Uterus (tissue), 4 donors: ENCODE measurements around the gene RAD51B. TPM values are rescaled to one million over a fixed set of nuclear protein-coding genes. Genes with fewer than 3 reads are reported as not detected.

Source experiments
- DNase-seq, 2 donors: peaks; one replicate each; pipeline ENCODE4 v3.0.0-alpha.2; 2019 to 2020
- H3K27ac ChIP-seq, 2 donors: fragments of 200-600 bp; sonication (generic); 1 replicate in 1 of 2; 2 replicates in 1 of 2; pipeline ENCODE4 v1.5.1; 2016 to 2018
- H3K27me3 ChIP-seq, 2 donors: fragments of 200-600 bp; sonication (generic); one replicate each; pipeline ENCODE4 v1.5.1; 2018 to 2019; ENCODE audit warnings: control low read depth in 1 of 2
- H3K36me3 ChIP-seq, 2 donors: fragments of 200-600 bp; sonication (generic); one replicate each; pipeline ENCODE4 v1.5.1; 2019; ENCODE audit warnings: control low read depth in 1 of 2
- H3K4me1 ChIP-seq, 2 donors: fragments of 200-600 bp; sonication (generic); one replicate each; pipeline ENCODE4 v1.5.1; 2018 to 2019; ENCODE audit warnings: control low read depth in 1 of 2
- H3K4me3 ChIP-seq, 2 donors: fragments of 200-600 bp; sonication (generic); 1 replicate in 1 of 2; 2 replicates in 1 of 2; pipeline ENCODE4 v1.5.1; 2018 to 2019; ENCODE audit warnings: mild to moderate bottlenecking in 1 of 2
- H3K9me3 ChIP-seq, 2 donors: fragments of 200-600 bp; sonication (generic); one replicate each; pipeline ENCODE4 v1.5.1; 2019; ENCODE audit warnings: control low read depth in 1 of 2
- POLR2A ChIP-seq, 2 donors: fragments of 450-650 bp; IDR thresholded peaks; one replicate each; pipeline ENCODE4 v1.6.1; 2016; ENCODE audit warnings: antibody characterized with exemption in 2 of 2, mild to moderate bottlenecking in 1 of 2, moderate library complexity in 1 of 2
- intact Hi-C: fragments of 100-400 bp; cut with DNase I; formaldehyde crosslinking; loops from one replicate; pipeline ENCODE4 v1.15.1; 2023; ENCODE audit warnings: low total_unique reads
- total RNA-seq, 4 donors: library from RNA; depleted of rRNA in 3 of 4; stranded (reverse); fragments of >200 nt in 3 of 4; gene quantifications; one replicate each; pipeline versions ENCODE4 v1.1.0 to v1.2.4, GENCODE V29; 2014 to 2023
- TF ChIP-seq, protein P1 (sequence below), 4 experiments: fragments of 200-600 bp in 2 of 4; fragments of 450-650 bp in 2 of 4; sonication (generic) in 2 of 4; IDR thresholded peaks; one replicate each; pipeline ENCODE4 v1.5.1; 2016 to 2019; ENCODE audit warnings: antibody characterized with exemption in 4 of 4, mild to moderate bottlenecking in 2 of 4, moderate library complexity in 1 of 4
- donor health status: DM: yes; HTN: yes; CAD: no.

Gene RAD51B
- total RNA-seq, 4 donors from 2014 or later: 29.5 to 100.0 (median 70.3) TPM

DNA sequence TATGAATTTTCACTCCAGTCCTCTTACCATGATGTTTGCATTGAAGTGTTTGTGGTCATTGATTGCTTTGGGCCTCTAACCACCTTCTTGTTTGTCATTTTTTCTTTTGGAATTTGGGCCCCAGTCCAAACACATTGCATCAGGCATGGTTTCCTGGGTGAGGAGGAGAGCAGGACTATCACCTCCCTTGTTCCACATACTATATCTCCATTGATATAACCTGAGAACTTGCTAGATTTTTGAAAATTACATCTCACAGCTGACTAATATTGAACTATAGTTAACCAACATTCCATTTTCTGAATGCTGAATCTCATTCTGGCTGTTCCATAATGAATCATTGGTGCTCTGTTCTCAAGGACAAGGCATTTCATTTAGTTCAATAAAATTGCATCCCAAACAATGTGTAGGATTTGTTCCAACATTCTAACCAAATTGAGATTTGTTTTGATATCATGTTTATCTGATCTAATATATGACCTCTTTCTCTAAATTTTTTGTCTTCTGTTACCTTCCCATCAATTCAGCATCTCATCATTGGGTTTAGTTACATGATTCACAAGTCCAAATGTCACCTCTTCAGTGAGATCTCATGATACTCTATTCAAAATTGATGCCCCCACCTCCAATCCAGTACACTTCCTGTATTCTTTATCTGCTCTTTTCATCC, 644.3 kb downstream of the RAD51B start:
- Histone ChIP-seq H3K36me3 (no peaks in the 10 kb centered on the region), H3K9me3 (no peaks in the 10 kb centered on the region), H3K27me3 (no peaks in the 10 kb centered on the region), H3K4me3 (no peak overlapping the region), H3K27ac (peak overlapping the region in 1 of 2 donors; percentile 9), H3K4me1 (peaks cover 4 to 17% of the 10 kb centered on the region in 2 donors)
- no peak for TF ChIP-seq POLR2A (IDR thresholded peaks at IDR 0.05)
- TF ChIP-seq, protein P1, sequence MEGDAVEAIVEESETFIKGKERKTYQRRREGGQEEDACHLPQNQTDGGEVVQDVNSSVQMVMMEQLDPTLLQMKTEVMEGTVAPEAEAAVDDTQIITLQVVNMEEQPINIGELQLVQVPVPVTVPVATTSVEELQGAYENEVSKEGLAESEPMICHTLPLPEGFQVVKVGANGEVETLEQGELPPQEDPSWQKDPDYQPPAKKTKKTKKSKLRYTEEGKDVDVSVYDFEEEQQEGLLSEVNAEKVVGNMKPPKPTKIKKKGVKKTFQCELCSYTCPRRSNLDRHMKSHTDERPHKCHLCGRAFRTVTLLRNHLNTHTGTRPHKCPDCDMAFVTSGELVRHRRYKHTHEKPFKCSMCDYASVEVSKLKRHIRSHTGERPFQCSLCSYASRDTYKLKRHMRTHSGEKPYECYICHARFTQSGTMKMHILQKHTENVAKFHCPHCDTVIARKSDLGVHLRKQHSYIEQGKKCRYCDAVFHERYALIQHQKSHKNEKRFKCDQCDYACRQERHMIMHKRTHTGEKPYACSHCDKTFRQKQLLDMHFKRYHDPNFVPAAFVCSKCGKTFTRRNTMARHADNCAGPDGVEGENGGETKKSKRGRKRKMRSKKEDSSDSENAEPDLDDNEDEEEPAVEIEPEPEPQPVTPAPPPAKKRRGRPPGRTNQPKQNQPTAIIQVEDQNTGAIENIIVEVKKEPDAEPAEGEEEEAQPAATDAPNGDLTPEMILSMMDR (IDR thresholded peaks at IDR 0.05): no peak
- no peak for DNase-seq
- intact Hi-C loops: no loop called here

DNA sequence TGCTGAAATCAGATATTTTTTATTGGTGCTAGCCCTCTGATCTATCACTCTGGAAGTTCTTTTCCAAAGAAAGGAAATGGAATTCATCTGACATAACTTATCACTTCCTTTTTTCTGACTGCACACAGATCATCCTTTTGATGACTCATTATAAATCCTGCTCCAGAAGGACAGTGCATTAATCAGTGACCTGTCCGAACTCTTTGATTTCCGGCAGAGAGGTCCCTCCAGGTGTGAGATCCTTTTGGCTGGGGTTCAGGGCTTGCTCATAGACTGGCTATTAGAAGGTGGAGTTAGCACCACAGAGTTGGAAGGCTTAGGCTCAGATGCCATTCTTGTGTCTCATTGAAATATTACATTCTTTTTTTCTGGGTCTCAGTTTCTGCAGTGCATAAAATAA, 645.1 kb downstream of the RAD51B start:
- intact Hi-C loops: no loop called here
- Histone ChIP-seq H3K4me1 (peaks cover 4 to 8% of the 10 kb centered on the region in 2 donors), H3K36me3 (no peaks in the 10 kb centered on the region), H3K4me3 (no peak overlapping the region), H3K27me3 (no peaks in the 10 kb centered on the region), H3K9me3 (no peaks in the 10 kb centered on the region), H3K27ac (peak overlapping the region in 1 of 2 donors; percentile 4)
- TF ChIP-seq, protein P1 (IDR thresholded peaks at IDR 0.05): no peak
- TF ChIP-seq POLR2A (IDR thresholded peaks at IDR 0.05): no peak
- DNase-seq: no peak

DNA sequence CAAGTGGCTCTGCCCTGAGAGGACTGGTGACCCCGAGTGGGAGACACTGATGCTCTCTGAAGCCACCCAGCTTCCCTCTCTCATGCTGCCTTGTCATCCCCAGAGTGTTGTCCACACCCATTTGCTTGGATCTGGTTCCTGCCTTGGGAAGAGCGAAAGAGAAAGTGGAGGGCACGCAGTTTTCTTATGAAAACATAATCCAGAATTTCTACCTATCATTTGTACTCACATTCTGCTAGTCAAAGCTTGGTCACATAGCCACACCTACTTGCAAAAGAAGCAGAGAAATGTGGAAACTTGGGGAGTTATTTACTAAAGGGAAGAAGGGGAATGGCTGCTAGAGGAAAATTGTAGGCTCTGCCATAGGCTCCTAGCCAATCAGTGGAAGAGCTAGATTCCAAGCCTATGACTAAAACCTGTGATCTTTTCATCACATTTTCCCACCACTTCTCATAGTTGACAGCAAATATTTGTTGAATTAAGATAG, 647.0 kb downstream of the RAD51B start:
- Histone ChIP-seq H3K27me3 (no peaks in the 10 kb centered on the region), H3K9me3 (no peaks in the 10 kb centered on the region), H3K36me3 (no peaks in the 10 kb centered on the region), H3K4me1 (peaks cover 4 to 7% of the 10 kb centered on the region in 2 donors), H3K27ac (peak overlapping the region; percentile 74 to 77), H3K4me3 (no peak overlapping the region)
- no peak for DNase-seq
- intact Hi-C loops: no loop called here
- TF ChIP-seq POLR2A (IDR thresholded peaks at IDR 0.05): no peak
- TF ChIP-seq, protein P1 (IDR thresholded peaks at IDR 0.05): no peak

DNA sequence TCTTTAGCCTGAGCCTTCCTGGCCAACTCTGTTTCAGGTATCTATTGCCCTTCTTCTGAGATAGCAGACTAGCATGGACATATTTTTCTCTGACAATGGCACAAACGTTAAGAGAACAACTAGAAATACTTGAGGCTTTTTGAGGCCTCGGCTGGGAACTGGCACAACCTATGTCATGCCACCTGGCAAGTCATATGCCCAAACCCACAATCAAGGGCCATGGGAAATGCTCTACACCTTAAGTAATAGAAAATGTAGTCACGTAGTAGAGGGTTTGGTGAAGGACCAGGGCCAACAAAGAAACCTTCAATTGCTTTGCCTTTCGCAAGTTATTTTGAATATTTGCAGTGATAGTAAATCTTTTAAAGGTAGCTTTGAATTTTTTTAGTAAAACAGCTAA, 647.8 kb downstream of the RAD51B start:
- intact Hi-C loops: no loop called here
- H3K4me1 ChIP-seq: peaks cover 4 to 7% of the 10 kb centered on the region in 2 donors
- no peak overlapping the region for H3K4me3 ChIP-seq
- H3K9me3 ChIP-seq: no peaks in the 10 kb centered on the region
- no peak for DNase-seq
- H3K36me3 ChIP-seq: no peaks in the 10 kb centered on the region
- H3K27me3 ChIP-seq: no peaks in the 10 kb centered on the region
- H3K27ac ChIP-seq: peak overlapping the region; percentile 74 to 77
- no peak for TF ChIP-seq POLR2A (IDR thresholded peaks at IDR 0.05)
- TF ChIP-seq, protein P1 (IDR thresholded peaks at IDR 0.05): no peak

DNA sequence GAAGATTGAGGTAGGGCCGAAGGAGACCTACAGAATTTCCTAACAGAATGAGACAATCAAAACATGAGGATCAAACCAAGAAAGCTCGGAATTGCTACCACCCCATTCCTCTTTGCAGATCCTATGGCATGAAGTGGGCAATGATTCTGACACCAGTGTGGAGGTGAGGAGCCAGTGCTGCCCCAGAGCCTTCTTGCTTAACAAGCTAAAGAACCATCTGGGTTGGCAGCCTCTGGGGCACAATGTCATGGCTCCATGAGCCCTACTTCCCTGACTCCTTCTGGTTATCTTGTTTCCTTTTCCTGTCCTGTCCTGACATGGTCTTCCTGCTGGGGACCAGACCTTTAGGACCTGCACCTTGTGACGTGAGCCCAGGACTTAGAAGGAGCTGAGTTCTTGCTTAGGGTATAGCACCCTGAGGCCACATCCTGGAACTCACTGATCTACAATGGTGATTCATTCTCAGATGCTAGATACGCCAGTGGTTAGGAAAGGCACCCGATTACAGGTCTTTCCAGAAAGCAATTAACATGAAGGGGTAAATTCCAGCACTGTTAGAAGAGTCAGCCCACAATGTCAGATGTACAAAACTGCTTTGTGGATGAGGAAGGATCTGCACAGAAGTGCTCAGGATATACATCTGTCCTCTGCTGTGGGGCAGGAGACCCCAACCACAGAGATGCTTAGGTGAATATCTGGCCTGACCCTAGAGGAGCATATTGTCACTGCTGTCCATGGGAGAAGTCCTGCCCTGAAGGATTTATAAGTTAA, 649.0 kb downstream of the RAD51B start:
- Histone ChIP-seq H3K27ac (peak overlapping the region; percentile 63 to 77), H3K4me1 (peaks cover 4 to 7% of the 10 kb centered on the region in 2 donors), H3K27me3 (no peaks in the 10 kb centered on the region), H3K36me3 (no peaks in the 10 kb centered on the region), H3K4me3 (no peak overlapping the region), H3K9me3 (no peaks in the 10 kb centered on the region)
- TF ChIP-seq, protein P1 (IDR thresholded peaks at IDR 0.05): no peak
- TF ChIP-seq POLR2A (IDR thresholded peaks at IDR 0.05): no peak
- no peak for DNase-seq
- intact Hi-C loops: no loop called here
